ENCODE results near the gene BRD3OS.

DNA sequence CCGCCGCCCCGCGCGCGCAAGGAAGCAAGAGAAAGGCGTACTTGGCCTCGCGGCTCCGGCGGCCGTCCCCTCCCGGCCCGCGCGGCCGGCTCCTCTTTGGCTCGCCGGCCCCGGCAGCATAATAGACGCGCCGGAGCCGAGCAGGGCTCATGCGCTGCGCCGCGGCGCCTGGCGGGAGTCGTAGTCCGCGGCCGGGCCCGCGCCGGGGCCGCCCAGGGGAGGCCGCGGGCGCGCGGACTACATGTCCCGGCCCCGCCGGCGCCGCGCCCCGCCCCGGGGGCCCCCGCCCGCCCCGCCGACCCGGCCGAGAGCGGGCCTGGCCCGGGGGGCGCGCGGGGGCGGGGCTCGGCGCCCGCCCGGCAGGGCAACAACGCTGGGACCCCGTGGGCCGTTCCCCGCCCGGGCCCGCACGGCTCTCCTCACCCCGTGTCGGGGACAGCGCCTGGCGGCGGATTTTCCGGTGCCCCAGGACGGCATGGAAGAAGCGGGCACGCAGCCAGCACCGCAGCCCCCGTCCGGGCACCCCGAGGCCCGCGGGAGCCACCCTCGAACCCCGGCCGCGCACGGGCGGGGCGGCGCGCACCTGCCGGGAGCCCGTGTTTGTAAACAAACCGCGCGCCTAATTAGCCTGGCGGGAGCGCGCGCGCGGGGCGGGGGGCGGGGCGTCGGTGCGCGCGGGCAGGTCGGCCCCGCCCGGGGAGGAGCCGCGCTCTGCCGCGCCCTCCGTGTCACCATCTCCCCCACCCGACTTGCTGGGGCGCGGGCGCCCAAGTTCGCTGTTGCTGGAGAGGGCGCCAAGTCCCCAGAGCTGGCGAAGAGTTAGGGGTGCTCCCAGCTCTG, 42.8 kb downstream of the BRD3OS start, which contains the start of gene BRD3:
- no peak for TF ChIP-seq EZH2 (IDR thresholded peaks at IDR 0.05; ENCODE audit: insufficient read depth, poor library complexity, severe bottlenecking)
- TF ChIP-seq EZH2phosphoT487 (IDR thresholded peaks at IDR 0.05; ENCODE audit: insufficient read depth, low read depth) = no peak
